Retinal pigment epithelial cell (primary cell): ENCODE measurements around the gene TMEM174.
"Not testable (repeated sequence)": the region's sequence is repeated elsewhere in the genome, so short reads cannot be mapped to it uniquely, and the experiment has no call there.

ENCODE experiments used
- DNase-seq: peaks from one replicate; pipeline ENCODE4 v3.0.0-alpha.2; 2010; ENCODE audit warnings: low read depth
- H3K4me3 ChIP-seq: 2 replicates; pipeline ENCODE4 v1.5.1; 2011; ENCODE audit warnings: mild to moderate bottlenecking, low read length, control low read depth, moderate library complexity
- TF ChIP-seq, protein P1 (sequence below): conservative IDR thresholded peaks from 2 replicates; pipeline ENCODE4 v1.5.1; 2011; ENCODE audit warnings: low read depth, low read length, control low read depth, inconsistent platforms

TMEM174 gene

GRCh38 chr5:73201547-73202513 is 28.8 kb downstream of the TMEM174 start:
- no peak for DNase-seq
- TF ChIP-seq, protein P1, sequence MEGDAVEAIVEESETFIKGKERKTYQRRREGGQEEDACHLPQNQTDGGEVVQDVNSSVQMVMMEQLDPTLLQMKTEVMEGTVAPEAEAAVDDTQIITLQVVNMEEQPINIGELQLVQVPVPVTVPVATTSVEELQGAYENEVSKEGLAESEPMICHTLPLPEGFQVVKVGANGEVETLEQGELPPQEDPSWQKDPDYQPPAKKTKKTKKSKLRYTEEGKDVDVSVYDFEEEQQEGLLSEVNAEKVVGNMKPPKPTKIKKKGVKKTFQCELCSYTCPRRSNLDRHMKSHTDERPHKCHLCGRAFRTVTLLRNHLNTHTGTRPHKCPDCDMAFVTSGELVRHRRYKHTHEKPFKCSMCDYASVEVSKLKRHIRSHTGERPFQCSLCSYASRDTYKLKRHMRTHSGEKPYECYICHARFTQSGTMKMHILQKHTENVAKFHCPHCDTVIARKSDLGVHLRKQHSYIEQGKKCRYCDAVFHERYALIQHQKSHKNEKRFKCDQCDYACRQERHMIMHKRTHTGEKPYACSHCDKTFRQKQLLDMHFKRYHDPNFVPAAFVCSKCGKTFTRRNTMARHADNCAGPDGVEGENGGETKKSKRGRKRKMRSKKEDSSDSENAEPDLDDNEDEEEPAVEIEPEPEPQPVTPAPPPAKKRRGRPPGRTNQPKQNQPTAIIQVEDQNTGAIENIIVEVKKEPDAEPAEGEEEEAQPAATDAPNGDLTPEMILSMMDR: peak; percentile 83
- H3K4me3 ChIP-seq: no peak overlapping the region

GRCh38 chr5:73204332-73204731 is 31.3 kb downstream of the TMEM174 start:
- no peak overlapping the region for H3K4me3 ChIP-seq
- TF ChIP-seq, protein P1: no peak
- no peak for DNase-seq

GRCh38 chr5:73204733-73205132 is 31.7 kb downstream of the TMEM174 start:
- H3K4me3 ChIP-seq: no peak overlapping the region
- no peak for DNase-seq
- TF ChIP-seq, protein P1: no peak

GRCh38 chr5:73205305-73205704 is 32.3 kb downstream of the TMEM174 start:
- H3K4me3 ChIP-seq: no peak overlapping the region
- no peak for DNase-seq
- TF ChIP-seq, protein P1: no peak

DNA sequence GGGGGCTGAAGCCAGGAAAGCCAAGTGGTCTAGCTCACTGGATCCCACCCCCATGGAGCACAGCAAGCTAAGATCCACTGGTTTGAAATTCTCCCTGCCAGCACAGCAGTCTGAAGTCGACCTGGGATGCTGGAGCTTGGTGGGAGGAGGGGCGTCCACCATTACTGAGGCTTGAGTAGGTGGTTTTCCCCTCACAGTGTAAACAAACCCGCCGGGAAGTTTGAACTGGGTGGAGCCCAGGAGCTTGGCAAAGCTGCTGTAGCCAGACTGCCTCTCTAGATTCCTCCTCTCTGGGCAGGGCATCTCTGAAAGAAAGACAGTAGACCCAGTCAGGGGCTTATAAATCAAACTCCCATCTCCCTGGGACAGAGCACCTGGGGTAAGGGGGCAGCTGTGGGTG is 34.2 kb downstream of the TMEM174 start:
- not testable (repeated sequence) for H3K4me3 ChIP-seq, DNase-seq

- not testable (repeated sequence) for DNase-seq, H3K4me3 ChIP-seq
Observed at GRCh38 chr5:73209075-73209474, 36.1 kb downstream of the TMEM174 start.

DNA sequence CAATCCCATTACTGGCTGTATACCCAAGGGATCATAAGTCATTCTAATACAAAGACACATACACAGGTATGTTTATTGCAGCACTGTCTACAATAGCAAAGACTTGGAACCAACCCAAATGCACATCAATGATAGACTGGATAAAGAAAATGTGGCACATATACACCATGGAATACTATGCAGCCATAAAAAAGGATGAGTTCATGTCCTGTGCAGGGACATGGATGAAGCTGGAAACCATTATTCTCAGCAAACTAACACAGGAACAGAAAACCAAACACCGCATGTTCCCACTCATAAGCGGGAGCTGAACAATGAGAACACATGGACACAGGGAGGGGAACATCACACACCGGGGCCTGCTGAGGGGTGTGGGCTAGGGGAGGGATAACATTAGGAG is 39.7 kb downstream of the TMEM174 start:
- H3K4me3 ChIP-seq, DNase-seq: not testable (repeated sequence)

DNA sequence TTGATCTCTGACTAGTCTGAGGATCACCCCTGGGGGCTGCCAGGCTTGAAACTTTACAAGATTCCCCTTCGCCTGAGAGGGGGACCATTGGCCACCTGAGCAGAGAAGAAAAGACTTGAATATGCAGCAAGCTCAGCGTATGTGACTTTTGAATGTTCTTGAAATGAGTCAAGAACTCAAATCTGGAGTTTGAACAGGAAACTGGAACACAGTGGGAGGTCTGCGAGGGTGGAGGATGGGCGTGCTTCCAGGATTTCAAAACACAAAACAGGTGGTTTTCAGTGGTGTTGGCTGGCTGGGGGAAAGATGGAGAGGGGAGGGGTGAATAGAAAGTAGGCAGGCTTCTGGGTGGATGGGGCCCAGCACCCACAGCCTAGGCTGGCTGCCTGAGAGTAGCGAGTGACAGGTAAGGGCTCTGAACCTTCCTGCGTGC is 40.6 kb downstream of the TMEM174 start:
- TF ChIP-seq, protein P1: no peak
- H3K4me3 ChIP-seq: no peak overlapping the region
- DNase-seq: no peak

- no peak for DNase-seq
- no peak overlapping the region for H3K4me3 ChIP-seq
- TF ChIP-seq, protein P1: no peak
Observed at GRCh38 chr5:73214306-73214705, 41.3 kb downstream of the TMEM174 start.
